ENCODE results near the gene MYO1B.
"Not testable (repeated sequence)": the region's sequence is repeated elsewhere in the genome, so short reads cannot be mapped to it uniquely, and the experiment has no call there.

Gene MYO1B

GRCh38 chr2:191439481-191439880, 194.3 kb downstream of the MYO1B start:
- no peak overlapping the region for H3K4me3 ChIP-seq (ENCODE audit: low read depth, low read length)
- no peak for TF ChIP-seq CTCF (IDR thresholded peaks at IDR 0.05; ENCODE audit: low read depth, low read length)

- H3K4me3 ChIP-seq (ENCODE audit: low read depth, low read length), result no peak overlapping the region
- TF ChIP-seq CTCF (IDR thresholded peaks at IDR 0.05; ENCODE audit: low read depth, low read length), result no peak
These were observed 196.5 kb downstream of the MYO1B start for GRCh38 chr2:191441496-191442214.

GRCh38 chr2:191443446-191443845, 198.2 kb downstream of the MYO1B start:
- H3K4me3 ChIP-seq (ENCODE audit: low read depth, low read length), result no peak overlapping the region
- no peak for TF ChIP-seq CTCF (IDR thresholded peaks at IDR 0.05; ENCODE audit: low read depth, low read length)

GRCh38 chr2:191446910-191447309, 201.7 kb downstream of the MYO1B start:
- no peak overlapping the region for H3K4me3 ChIP-seq (ENCODE audit: low read depth, low read length)
- TF ChIP-seq CTCF (IDR thresholded peaks at IDR 0.05; ENCODE audit: low read depth, low read length), result no peak

- no peak for TF ChIP-seq CTCF (IDR thresholded peaks at IDR 0.05; ENCODE audit: low read depth, low read length)
These were observed 205.9 kb downstream of the MYO1B start for GRCh38 chr2:191451116-191451515.

GRCh38 chr2:191452065-191452464, 206.9 kb downstream of the MYO1B start:
- no peak overlapping the region for H3K4me3 ChIP-seq (ENCODE audit: low read depth, low read length)
- no peak for TF ChIP-seq CTCF (IDR thresholded peaks at IDR 0.05; ENCODE audit: low read depth, low read length)

More at GRCh38 chr2:191451116-191451515, 205.9 kb downstream of the MYO1B start:
- H3K4me3 ChIP-seq (ENCODE audit: low read depth, low read length), result no peak overlapping the region

- no peak overlapping the region for H3K4me3 ChIP-seq (ENCODE audit: low read depth, low read length)
- no peak for TF ChIP-seq CTCF (IDR thresholded peaks at IDR 0.05; ENCODE audit: low read depth, low read length)
These were observed 208.6 kb downstream of the MYO1B start for GRCh38 chr2:191453761-191454160.

- not testable (repeated sequence) for H3K4me3 ChIP-seq (ENCODE audit: low read depth, low read length)
These were observed 211.3 kb downstream of the MYO1B start for GRCh38 chr2:191456506-191456905.
